NCI-H1694 (cell line): ENCODE data around the gene CFAP251.

Source experiments
- DNase-seq: peaks from one replicate; lab custom pipeline; 2025; lab: John Stamatoyannopoulos, UW

Gene CFAP251

DNA sequence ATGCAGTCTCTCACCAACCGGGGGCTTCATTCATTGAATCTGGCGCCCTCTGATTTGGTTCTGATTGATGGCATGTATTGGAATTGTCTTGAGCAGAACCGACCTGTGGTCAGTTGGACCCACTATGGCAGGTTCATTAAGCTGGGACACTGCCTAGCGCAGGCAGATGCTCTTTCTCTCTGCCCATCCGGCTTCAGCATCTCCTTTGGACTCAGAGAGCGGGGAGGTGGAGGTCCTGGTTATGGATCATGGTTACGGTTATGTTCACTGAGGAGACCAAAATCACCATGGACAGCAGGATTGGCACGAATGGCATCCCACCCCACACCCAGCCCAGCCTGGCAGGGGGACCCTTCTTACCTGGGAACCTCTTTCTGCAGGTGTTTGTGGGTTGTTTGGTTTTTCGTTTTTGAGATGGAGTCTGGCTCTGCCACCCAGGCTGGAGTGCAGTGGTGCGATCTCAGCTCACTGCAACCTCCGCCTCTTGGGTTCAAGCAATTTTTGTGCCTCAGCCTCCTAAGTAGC, 86.9 kb downstream of the CFAP251 start:
- DNase-seq = no peak

DNA sequence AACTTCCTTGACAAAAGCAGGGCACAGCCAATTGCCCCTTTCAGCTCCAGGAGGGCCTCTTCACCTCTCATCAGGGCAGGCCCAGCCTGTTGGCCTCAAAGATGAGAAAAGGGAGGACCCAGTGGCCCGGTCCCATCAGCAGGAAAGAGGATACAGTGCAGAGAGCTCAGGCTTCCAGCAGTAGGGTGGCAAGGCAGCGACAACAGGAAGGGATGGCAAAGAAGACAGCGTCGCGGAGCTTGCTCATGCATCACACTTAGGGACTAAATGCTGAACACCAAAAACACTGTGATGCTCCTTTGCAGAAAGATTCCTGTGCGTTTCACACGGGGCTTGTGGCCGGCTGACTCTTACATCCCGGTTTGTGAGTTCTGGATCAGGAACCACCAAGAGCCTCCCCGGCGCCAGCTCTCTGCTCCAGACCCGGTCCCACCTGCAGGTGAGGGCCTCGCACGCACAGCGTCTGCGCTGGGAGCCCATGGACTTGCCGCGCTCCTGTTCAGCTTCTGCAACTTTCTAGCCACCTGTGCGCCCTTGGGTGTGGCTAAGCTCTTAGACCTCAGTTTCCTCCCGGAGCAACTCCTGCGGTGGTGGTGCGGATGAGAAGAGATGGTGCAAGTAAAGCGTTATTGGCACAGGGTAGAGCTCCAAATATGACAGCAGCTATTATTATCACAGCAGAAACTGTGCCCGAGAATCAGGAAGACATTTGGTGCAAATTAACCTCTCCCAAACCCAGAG, 88.0 kb downstream of the CFAP251 start:
- no peak for DNase-seq

DNA sequence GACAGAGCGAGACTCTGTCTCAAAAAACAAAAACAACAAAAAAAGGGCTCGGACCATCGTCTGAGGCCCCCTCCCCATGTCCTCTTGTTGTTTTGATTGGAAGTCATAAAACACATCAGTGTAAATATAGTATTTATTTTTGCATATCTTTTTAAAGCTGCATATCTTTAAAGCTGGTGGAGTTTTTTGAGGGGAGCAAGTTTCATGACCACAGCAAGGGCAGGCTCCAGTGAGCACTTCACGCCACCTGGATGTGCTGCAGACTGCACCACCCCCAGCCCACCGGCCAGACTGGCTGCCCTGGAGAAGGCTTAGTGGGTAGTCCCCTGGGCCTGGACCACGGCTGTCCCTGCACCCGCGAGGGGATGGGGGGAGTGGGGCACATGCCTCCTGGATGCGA, 91.3 kb downstream of the CFAP251 start:
- no peak for DNase-seq

DNA sequence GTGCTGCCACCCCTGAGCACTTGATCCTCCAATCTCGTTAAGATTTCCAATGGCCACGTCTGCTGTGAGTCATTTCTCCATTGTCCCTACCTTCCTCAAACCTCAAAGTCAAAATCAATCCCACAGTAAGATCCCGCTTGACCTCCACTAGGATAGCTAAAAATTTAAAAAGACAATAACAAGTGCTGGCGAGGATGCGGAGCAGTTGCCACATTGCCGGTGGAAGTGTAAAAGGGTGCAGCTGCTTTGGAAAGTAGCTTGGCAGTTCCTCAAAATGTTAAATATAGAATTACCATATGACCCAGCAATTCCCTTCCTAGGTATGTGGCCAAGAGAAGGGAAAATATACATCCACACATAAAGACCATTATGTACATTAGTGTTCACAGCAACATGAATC, 93.8 kb downstream of the CFAP251 start:
- no peak for DNase-seq

DNA sequence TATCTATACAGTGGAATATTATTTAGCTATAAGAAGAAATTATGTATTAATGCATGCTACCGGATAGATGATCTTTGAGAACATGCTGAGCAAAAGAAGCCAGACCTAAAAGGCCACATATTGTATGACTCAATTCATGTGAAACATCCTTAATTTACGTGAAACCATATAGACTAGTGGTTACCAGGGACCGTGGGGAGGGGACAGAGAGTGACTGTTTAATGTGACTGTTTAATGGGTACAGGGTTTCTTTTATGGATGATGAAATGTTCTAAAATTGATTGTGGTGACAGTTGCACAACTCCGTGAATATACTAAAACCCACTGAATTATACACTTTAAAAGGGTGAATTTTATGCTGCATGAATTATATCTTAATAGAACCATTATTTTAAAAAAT, 94.7 kb downstream of the CFAP251 start:
- DNase-seq = no peak

DNA sequence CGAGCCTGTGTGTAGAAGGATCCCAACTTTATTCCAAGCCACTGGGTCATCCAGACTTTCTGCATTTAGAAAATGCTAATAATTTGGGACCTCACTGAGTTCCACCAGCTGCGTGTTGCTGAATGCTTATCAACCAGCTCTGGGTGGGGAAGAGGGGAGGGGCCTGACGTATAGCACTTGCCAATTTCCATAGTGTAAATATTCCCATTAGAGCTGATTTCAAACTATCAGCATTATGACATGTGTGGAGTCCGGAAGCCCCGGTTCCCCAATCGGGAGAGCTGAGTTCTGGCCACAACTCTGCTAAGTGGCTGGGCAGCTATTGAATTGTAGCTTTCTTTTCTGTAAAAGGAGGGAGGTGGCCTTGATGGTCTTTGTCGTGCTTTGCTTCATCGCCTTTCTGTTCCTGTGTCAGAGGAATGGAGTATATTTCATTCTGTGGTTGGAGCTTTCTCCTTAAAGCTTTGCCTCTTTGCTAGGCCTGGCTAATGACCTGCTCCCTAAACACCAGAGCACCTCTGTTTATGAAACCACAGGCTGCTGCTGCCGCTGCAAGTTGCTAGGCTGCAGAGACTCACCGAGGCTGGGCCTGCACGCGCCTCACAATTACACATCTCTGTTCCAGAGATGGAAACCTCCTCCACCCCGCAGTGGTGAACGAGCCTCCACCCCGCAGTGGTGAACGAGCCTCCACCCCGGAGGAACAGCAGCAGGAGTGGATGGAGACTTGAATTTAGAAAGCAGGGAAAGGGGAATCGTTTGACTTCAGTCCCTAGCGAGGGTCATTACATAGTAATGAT, 95.6 kb downstream of the CFAP251 start:
- no peak for DNase-seq

DNA sequence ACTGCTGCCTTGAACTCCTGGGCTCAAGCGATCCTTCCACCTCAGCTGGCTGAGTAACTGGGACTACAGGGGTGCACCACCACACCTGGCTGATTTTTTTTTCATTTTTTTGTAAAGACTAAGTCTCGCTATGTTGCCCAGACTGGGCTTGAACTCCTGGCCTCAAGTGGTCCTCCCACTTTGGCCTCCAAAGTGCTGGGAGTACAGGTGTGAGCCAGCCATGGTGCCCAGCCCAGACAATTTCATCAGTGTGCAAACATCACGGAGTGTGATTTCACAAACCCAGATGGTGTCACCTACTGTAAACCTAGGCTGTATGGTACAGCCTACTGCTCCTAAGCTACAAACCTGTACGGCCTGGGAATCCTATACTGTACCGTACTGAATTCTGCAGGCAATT, 96.4 kb downstream of the CFAP251 start:
- DNase-seq = no peak

DNA sequence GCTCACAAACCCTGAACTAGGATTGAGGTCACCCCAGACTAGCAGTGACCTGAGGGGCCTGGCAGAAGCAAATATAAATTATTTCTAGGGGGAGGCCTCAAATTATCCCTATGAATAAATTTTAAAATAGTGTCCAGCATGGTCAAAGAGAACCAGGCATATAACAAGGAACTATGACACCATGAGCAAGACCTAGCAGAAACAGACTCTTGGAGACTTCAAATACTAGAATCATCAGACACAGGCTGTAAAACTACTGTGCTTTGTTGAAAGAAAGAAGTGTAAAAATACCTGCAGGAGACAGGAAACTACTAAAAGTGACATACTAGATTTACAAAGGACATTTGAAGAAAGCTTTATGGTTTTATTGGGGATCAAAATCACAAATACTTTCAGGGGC, 100.1 kb downstream of the CFAP251 start:
- no peak for DNase-seq

DNA sequence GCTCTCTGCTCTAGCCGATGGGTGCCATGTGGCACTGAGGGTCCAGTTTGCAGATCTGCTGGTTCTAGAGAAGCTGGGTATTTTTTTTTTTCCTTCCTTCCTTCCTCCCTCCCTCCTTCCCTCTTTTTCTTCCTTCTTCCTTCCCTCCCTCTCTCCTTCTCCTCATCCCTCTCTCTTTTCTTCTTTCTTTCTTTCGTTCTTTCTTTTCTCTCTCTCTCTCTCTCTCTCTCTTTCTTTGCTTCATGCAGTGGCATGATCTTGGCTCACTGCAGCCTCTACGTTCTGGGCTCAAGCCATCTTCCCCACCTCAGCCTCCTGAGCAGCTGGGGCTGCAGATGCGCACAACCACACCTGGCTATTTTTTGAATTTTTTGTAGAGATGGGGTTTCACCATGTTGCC, 100.5 kb downstream of the CFAP251 start:
- DNase-seq = no peak

DNA sequence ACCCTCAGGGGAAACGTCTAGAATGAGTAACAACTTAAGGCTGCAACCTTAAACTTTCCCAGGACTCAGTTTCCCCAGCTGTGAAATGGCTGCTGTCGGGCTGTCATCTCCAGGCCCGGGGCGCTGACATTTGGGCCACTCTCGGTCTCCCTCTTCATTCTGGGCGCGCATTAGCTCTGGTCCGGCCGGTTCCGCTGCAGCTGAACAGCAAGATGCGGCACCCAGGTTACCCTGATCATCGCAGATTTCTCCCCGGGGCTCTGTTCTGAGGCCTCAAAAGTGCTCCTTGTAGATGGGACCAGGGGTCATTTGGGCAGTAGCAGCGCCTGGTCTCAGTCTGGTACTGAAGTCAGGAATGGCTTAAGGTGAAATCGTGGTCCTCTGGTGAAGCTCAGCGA, 102.4 kb downstream of the CFAP251 start:
- no peak for DNase-seq

DNA sequence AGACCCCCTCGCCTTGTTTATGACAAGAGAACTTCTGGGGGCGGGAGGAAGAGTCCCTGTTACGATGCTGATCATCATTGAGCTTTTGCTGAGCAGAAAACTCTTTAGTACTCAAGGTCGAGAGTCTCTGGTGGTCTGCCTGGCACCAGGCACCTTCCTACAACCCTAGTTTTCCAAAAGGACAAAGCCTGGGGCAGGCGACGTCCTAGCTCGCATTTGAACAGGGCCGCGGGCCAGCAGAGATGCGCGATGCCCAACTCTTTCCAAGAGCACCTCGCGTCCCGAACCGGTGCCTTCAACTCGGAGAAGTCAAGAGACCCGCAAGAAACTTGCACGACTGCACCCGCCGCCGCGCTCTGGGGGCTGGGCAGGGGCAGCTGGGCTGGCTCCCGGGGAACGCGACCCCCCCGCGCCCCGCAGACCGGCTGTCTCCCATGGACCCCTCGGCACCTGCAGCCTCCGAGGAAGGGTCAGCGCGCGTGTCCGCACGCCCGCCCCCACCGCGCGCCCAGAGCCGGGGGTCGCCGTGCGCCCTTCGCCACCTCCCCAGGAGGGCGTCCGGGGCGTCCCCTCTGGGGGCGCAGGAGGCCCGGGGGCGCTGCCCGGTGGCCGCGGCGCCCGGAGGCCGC, 102.9 kb downstream of the CFAP251 start:
- DNase-seq = no peak

DNA sequence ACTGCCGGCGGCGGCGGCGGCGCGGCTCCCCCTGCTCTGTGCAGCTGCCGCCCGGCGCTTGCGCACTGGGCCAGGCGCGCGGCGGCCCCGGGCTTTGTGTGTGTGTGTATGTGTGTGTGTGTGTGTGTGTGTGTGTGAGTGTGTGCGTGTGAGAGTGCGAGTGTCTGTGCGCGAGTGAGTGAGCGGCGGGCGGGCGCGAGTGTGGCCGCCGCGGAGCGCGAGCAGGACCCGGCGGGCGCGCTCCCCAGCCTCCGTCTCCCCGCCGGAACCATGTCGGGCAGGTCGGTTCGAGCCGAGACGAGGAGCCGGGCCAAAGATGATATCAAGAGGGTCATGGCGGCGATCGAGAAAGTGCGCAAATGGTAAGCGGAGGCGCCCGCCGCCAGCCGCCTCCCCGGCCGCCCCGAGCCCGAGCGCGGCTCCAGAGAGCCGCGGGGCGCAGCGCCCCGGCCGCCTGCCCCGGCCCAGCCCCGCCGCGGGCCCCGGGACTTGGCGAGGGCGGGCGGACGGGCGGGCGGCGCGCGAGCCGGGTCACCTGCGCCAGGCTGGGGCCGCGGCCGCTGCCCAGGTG, 103.5 kb downstream of the CFAP251 start, which contains the start of gene BCL7A:
TSS of gene BCL7A (plus strand) at position 63 of the 571 bp plus-strand sequence. CDS start at position 271, 208 bp downstream.
- DNase-seq = no peak

DNA sequence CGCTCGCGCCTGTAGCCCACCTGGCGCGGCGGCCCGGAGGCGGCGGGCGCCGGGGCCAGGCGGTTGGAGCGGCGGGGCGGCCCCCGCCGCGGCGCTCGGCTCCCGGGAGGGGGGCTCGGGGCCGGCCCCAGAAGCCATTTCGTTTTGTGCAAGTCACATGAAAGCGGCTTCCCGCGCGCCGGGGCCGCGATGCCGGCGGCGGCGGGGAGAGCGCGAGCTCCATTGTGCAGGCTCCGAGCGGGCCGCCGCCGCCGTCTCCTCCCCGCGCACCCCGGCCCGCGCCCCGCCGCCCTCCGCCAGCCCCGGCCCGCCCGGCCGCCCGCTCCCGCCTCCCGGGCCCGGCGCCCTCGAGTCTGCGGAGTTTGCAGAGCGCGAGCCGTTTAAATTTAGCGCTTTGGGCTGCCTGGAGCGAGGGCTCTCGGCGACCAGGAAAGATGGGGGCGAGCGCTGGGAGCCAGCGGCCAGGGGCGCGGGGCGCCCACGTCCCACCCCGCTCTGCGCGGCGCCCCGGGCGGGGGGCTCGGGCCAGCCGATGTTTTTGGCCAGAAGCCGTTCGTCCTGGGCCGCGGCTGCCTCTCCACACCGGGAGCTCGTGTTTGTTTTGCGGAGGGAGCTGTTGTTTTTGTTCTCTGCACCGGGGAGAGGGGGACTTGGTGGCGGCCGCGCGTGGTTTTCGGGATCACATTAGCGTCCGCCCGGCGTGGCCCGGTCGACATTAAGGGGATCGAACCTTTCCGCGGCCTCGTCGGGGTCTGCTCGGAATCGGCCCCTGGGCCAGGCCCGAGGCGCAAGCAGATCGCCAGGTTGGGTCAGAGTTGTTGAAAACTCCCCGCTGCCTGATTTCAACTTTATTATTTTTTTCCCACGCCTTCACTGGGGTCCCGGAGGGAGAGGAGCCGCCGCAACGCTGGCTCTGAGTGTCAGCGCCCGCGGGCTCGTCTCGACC, 104.3 kb downstream of the CFAP251 start:
- DNase-seq = no peak

DNA sequence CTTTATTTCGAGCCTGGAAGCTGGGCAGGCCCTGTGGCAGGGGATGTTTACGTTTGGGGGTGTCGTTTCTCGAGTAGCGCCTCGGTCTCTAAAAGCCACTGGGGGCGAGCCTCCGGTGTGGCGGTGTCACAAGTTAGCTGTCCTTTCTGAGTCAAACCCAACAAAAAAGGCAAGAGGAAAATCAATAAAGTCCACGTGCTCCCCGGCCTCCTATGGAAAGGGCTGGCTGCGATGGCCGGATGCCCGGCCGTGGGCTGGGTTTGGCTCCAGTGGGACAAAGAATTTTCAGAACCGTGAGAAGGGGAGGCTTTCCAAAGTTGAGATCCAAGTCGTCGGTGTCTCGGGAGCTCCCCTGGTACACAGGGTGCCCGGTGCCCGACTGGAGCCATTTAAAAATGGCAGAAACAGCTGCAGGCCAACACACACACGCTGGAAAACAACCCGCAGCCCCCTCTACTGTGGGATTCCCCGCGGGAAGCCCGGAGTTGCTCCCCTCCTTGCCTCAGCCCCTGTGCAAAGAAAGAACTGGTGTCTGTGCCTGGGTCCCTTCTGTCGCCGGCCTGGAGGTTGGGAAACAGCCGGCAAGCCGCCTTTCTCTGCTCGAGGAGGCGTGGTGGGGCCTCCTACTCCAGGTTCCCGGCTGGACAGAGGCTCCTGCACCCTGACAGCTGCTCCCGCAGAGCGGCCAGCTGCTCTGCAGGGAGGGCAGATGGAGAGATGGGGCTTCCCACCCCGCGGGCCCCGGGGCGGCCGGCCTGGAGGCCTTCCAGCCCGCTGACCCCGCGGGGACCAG, 105.1 kb downstream of the CFAP251 start:
- DNase-seq = peak; percentile 47

DNA sequence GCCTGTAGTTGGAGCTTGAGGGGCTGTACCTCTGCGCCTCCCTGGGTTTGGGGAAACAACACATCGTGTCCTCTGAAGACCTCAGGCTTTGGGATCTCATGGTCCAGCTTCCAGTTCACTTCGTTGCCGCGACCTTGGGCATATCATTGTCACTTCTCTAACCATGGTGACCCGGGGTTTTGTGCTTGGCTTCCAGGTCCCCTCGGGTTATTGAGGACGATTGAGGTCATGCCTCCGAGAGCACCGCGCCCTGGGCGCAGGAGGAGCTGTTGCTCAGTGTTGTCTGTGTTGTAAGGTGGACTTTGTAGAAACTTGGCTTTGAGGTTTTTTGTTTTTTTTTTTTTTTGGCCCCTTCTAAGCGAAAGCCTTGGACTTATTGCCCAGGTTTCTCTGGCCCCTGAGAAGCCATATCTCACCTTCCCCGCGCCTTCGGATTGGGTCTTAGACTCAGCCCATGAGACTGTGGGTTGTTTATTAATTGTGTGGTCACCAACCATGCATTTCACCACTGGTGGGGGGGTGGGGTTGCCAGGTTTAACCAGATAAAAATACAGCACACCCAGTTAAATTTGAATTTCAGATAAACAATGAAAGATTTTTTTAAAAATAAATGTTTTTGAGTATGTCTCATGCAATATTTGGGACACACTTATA, 105.9 kb downstream of the CFAP251 start:
- no peak for DNase-seq

DNA sequence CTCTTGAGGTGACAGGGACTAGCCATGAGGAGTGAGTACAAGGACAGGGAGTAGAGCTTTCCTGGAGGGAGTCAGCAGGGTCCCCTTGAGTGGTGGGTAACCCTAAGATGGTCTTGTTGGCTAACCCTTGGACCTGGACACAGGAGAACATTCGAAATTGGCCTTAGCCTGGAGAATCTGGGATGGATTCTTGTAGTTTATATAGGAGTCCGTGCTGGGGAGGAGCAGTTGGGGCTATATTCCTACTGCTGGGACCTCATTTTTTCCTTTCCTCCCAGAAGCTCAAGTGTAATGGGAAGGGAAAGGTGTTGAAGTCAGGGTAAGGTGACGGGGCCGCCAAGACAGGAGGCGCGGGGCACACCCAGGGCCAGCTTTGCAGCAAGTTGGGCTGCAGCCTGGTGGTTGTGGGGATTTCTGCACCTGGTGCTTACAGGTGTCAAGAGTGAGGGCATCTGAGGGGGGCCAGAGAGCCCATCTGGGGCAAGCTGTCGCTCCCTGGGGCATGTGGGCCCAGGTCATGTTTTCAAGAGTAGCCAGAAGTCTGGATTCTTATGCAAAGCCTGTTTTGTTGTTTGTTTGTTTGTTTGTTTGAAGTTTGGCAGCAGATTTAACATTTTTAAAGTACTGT, 108.4 kb downstream of the CFAP251 start:
- DNase-seq = no peak

DNA sequence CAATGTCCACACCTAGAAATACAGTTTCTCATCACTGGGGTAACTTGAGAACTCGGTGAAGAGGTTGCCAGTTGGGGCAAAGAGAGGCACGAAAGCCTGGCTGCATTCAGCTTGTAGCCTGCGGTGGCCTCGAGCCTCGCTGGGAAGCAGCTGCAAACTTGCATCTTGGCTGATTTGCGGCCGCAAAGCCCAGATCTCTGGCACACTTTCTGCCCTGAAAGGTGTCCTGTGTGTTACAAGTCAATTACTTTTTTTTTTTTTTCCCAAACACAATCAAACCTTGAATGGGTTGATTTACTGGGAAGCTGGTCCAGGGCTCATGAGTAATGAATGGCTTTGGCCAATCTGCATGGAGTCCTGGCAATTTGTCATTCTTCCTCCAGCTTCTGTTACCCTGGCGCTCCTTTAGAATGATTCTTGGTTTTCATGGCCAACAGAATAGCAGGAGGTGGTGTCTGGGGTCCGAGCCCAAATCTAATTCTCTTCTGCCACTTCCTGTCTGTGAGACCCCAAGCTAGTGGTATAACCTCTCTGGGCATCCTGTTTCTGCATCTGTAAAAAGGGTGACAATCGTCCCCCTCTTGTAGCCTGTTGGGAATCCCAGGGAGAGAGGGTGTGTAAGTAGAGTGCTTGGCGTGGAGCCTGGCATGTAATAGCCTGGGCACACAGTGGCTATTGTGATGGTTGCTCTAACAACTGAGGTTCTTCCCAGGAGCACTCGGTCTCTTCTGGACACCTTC, 109.9 kb downstream of the CFAP251 start:
- DNase-seq = no peak

DNA sequence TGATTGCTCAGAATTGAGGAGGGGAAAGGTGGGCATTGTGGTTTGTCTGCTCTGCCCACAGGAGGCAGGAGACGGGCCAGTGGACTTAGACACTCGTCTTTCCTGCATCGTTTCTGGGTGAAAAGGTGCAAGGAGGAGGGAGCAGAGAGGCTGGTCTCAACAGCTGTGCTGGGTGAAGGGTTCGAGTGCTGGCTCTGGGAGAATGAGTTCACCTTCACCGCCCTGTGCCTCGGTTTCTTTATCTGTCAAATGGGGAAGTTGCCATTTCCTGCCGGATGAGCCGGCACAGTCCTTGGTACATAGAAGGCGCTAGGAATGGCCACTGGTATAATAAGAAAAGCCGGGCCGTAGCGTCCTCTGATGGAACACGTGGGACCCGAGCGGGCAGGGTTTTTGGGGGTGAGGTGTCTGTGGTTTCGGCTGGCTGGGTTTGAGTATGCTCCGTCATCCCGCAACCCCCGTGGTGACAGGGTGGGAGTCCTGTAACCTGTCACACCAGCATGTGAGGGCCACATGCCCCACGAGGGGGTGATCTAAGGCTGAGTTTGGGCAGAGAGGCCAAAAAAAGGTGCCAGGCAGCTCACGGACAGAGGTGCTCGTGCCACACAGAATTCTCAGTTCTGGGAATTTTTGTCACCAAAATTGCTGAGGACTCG, 110.6 kb downstream of the CFAP251 start:
- DNase-seq = no peak
